HEK293 (cell line): ENCODE results near the gene BMP2.

Experiments
- CTCF ChIA-PET: fragments of 350-600 bp; formaldehyde crosslinking; extraction: SDS; loops from one replicate; lab custom pipeline; 2021; ENCODE audit warnings: antibody characterized with exemption; lab: Yijun Ruan, JAX
- POLR2A ChIA-PET: fragments of 300-600 bp; formaldehyde crosslinking; extraction: SDS; loops from one replicate; lab custom pipeline; 2020; ENCODE audit warnings: antibody characterized with exemption, inconsistent platforms; lab: Yijun Ruan, JAX
- H3K27ac ChIP-seq: fragments of 200-500 bp; sonication (Bioruptor generic); 2 replicates; pipeline ENCODE4 v1.5.1; 2014; ENCODE audit warnings: low read depth, low read length, control low read depth, inconsistent platforms; ENCODE audit errors: extremely low read depth
- H3K36me3 ChIP-seq, 2 experiments: fragments of 200-500 bp in 1 of 2; sonication (Bioruptor generic) in 1 of 2; 1 replicate in 1 of 2; 2 replicates in 1 of 2; pipeline ENCODE4 v1.5.1; 2014 to 2017; ENCODE audit warnings: inconsistent platforms in 2 of 2, low read length in 2 of 2; ENCODE audit not compliant: control insufficient read depth in 2 of 2, insufficient read depth in 1 of 2
- H3K4me1 ChIP-seq: fragments of 200-500 bp; sonication (Bioruptor generic); 2 replicates; pipeline ENCODE4 v1.5.1; 2014; ENCODE audit warnings: mild to moderate bottlenecking, low read length, inconsistent platforms; ENCODE audit not compliant: control insufficient read depth, insufficient read depth
- H3K4me3 ChIP-seq: 2 replicates; pipeline ENCODE4 v1.5.1; 2011; ENCODE audit warnings: low read depth, mild to moderate bottlenecking, control low read depth, low read length, moderate library complexity
- H3K9me3 ChIP-seq: fragments of 200-500 bp; sonication (Bioruptor generic); 2 replicates; pipeline ENCODE4 v1.5.1; 2014; ENCODE audit warnings: low read depth, low read length, inconsistent platforms; ENCODE audit not compliant: control insufficient read depth, insufficient read depth
- EGR2 ChIP-seq: fragments of 450-650 bp; formaldehyde crosslinking; IDR thresholded peaks from 2 replicates; pipeline ENCODE4 v1.5.1; 2016; ENCODE audit warnings: low read depth, missing biosample characterization, missing genetic modification characterization
- HOXA7 ChIP-seq: sonication (generic); formaldehyde crosslinking; IDR thresholded peaks from 2 replicates; pipeline ENCODE4 v1.8.1; 2022; ENCODE audit warnings: missing genetic modification reagents, borderline replicate concordance
- KLF7 ChIP-seq: fragments of 450-650 bp; formaldehyde crosslinking; IDR thresholded peaks from 2 replicates; pipeline ENCODE4 v1.5.1; 2016; ENCODE audit warnings: missing biosample characterization, missing genetic modification characterization, borderline replicate concordance
- SALL2 ChIP-seq: fragments of 450-650 bp; formaldehyde crosslinking; IDR thresholded peaks from 2 replicates; pipeline ENCODE4 v1.5.0; 2017; ENCODE audit warnings: missing biosample characterization, mild to moderate bottlenecking, missing genetic modification characterization, borderline replicate concordance
- ZBTB6 ChIP-seq: fragments of 450-650 bp; formaldehyde crosslinking; IDR thresholded peaks from 2 replicates; pipeline ENCODE4 v1.5.1; 2017; ENCODE audit warnings: missing biosample characterization, missing genetic modification characterization
- ZEB2 ChIP-seq: fragments of 450-650 bp; formaldehyde crosslinking; IDR thresholded peaks from 2 replicates; pipeline ENCODE4 v1.5.1; 2016; ENCODE audit warnings: missing biosample characterization, missing genetic modification characterization
- ZFHX2 ChIP-seq: fragments of 450-650 bp; formaldehyde crosslinking; conservative IDR thresholded peaks from 2 replicates; pipeline ENCODE4 v1.5.1; 2016; ENCODE audit warnings: missing biosample characterization, missing genetic modification characterization
- ZIC2 ChIP-seq: fragments of 450-650 bp; formaldehyde crosslinking; IDR thresholded peaks from 2 replicates; pipeline ENCODE4 v1.5.1; 2016; ENCODE audit warnings: missing biosample characterization, missing genetic modification characterization
- ZNF10 ChIP-seq: fragments of 450-650 bp; formaldehyde crosslinking; IDR thresholded peaks from 2 replicates; pipeline ENCODE4 v1.5.1; 2017; ENCODE audit warnings: missing biosample characterization, missing genetic modification characterization
- ZNF221 ChIP-seq: fragments of 450-650 bp; formaldehyde crosslinking; IDR thresholded peaks from 2 replicates; pipeline ENCODE4 v1.5.1; 2017; ENCODE audit warnings: missing biosample characterization, missing genetic modification characterization, borderline replicate concordance
- ZNF266 ChIP-seq: fragments of 450-650 bp; formaldehyde crosslinking; IDR thresholded peaks from 2 replicates; pipeline ENCODE4 v1.5.1; 2016; ENCODE audit warnings: missing biosample characterization, missing genetic modification characterization, low read depth
- ZNF311 ChIP-seq: fragments of 450-650 bp; formaldehyde crosslinking; IDR thresholded peaks from 2 replicates; pipeline ENCODE4 v1.5.1; 2017; ENCODE audit warnings: missing biosample characterization, missing genetic modification characterization, borderline replicate concordance
- ZNF561 ChIP-seq: fragments of 450-650 bp; IDR thresholded peaks from 2 replicates; pipeline ENCODE4 v1.5.1; 2018; ENCODE audit warnings: missing biosample characterization, missing genetic modification characterization, borderline replicate concordance
- ZNF621 ChIP-seq: fragments of 450-650 bp; formaldehyde crosslinking; IDR thresholded peaks from 2 replicates; pipeline ENCODE4 v1.5.1; 2017; ENCODE audit warnings: missing biosample characterization, missing genetic modification characterization
- ZNF639 ChIP-seq: fragments of 450-650 bp; formaldehyde crosslinking; IDR thresholded peaks from 2 replicates; pipeline ENCODE4 v1.5.1; 2016; ENCODE audit warnings: missing biosample characterization, missing genetic modification characterization
- ZNF701 ChIP-seq: fragments of 450-650 bp; formaldehyde crosslinking; IDR thresholded peaks from 2 replicates; pipeline ENCODE4 v1.5.1; 2016; ENCODE audit warnings: missing biosample characterization, missing genetic modification characterization
- ZNF776 ChIP-seq: fragments of 450-650 bp; formaldehyde crosslinking; IDR thresholded peaks from 2 replicates; pipeline ENCODE4 v1.5.0; 2017; ENCODE audit warnings: missing biosample characterization, missing genetic modification characterization, borderline replicate concordance
- ZNF843 ChIP-seq: fragments of 450-650 bp; formaldehyde crosslinking; IDR thresholded peaks from 2 replicates; pipeline ENCODE4 v1.5.1; 2016; ENCODE audit warnings: missing biosample characterization, missing genetic modification characterization
- ZSCAN16 ChIP-seq: fragments of 450-650 bp; formaldehyde crosslinking; IDR thresholded peaks from 2 replicates; pipeline ENCODE4 v1.5.1; 2016; ENCODE audit warnings: missing biosample characterization, missing genetic modification characterization
- ZSCAN23 ChIP-seq: fragments of 450-650 bp; formaldehyde crosslinking; IDR thresholded peaks from 2 replicates; pipeline ENCODE4 v1.5.1; 2016; ENCODE audit warnings: missing biosample characterization, missing genetic modification characterization
- TF ChIP-seq, protein P1 (sequence below): fragments of 450-650 bp; formaldehyde crosslinking; IDR thresholded peaks from 2 replicates; pipeline ENCODE4 v1.5.1; 2016; ENCODE audit warnings: missing biosample characterization, missing genetic modification characterization
- TF ChIP-seq, protein P2 (sequence below): fragments of 450-650 bp; formaldehyde crosslinking; IDR thresholded peaks from 2 replicates; pipeline ENCODE4 v1.5.1; 2016; ENCODE audit warnings: missing biosample characterization, missing genetic modification characterization

BMP2 gene

GRCh38 chr20:6786548-6786947 is 19.1 kb downstream of the BMP2 start (continued):
- TF ChIP-seq ZNF10 (tag by site-specific recombination) (no peak), ZNF701 (no peak), ZBTB6 (no peak)
- TF ChIP-seq, all 188 proteins: peak for 0

DNA sequence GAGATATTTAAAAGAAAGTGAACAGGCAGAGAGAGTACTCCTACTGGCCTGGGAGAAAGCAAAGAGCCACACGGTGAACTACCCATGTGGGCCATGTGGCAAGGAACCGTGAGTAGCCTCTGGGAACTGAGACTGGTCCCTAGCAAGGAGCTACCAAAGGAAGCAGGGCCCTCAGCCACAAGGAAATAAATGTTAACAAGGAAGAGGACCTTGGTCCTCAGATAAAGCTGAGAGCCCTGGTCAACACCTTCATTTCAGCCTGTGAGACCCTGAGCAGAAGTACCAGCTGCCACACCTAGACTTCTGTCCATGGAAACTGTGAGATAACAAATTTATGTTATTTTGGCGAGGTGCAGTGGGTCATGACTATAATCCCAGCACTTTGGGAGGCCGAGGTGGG is 25.3 kb downstream of the BMP2 start:
- Histone ChIP-seq H3K27ac (no peak overlapping the region), H3K4me1 (no peaks in the 10 kb centered on the region), H3K9me3 (no peaks in the 10 kb centered on the region), H3K36me3 (no peaks in the 10 kb centered on the region), H3K4me3 (no peak overlapping the region)
- ChIA-PET POLR2A (no interaction called here), CTCF (interaction anchor here (0.6 to 0.7 kb wide), 3 partner anchors 24 to 652 kb away, joined by 3 to 4 read pairs (median 3); no protein-coding TSS in a partner anchor)
- TF ChIP-seq ZIC2 (no peak), HOXA7 (CRISPR knock-in tag) (no peak), ZNF10 (tag by site-specific recombination) (no peak), ZEB2 (tag by site-specific recombination) (no peak), ZNF221 (tag by site-specific recombination) (no peak), KLF7 (tag by site-specific recombination) (no peak), SALL2 (tag by site-specific recombination) (no peak)
- TF ChIP-seq, protein P1, sequence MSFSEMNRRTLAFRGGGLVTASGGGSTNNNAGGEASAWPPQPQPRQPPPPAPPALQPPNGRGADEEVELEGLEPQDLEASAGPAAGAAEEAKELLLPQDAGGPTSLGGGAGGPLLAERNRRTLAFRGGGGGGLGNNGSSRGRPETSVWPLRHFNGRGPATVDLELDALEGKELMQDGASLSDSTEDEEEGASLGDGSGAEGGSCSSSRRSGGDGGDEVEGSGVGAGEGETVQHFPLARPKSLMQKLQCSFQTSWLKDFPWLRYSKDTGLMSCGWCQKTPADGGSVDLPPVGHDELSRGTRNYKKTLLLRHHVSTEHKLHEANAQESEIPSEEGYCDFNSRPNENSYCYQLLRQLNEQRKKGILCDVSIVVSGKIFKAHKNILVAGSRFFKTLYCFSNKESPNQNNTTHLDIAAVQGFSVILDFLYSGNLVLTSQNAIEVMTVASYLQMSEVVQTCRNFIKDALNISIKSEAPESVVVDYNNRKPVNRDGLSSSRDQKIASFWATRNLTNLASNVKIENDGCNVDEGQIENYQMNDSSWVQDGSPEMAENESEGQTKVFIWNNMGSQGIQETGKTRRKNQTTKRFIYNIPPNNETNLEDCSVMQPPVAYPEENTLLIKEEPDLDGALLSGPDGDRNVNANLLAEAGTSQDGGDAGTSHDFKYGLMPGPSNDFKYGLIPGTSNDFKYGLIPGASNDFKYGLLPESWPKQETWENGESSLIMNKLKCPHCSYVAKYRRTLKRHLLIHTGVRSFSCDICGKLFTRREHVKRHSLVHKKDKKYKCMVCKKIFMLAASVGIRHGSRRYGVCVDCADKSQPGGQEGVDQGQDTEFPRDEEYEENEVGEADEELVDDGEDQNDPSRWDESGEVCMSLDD (tag by site-specific recombination), result no peak

DNA sequence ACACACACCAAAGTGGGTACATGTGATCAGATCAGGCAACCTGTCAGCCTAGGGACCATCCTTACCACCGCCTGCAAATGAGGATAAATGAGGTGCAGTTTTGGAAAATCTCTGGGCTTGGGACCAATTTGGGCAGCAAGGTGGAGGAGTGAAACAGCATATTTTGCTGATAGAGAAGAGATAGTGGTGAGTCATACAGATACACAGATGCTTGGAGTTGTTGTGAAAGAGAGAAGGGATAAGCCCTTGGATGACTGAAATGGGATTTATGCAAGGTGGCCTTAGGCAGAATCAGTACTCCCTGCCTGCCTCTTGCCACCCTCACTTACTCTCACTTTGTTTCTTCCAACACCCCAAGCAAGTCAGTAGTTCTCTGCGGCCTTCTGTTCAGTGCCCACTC is 34.7 kb downstream of the BMP2 start:
- no peak overlapping the region for H3K4me3 ChIP-seq
- H3K4me1 ChIP-seq, result no peaks in the 10 kb centered on the region
- POLR2A ChIA-PET, result no interaction called here
- no peaks in the 10 kb centered on the region for H3K9me3 ChIP-seq
- CTCF ChIA-PET, result no interaction called here
- H3K27ac ChIP-seq, result no peak overlapping the region
- no peaks in the 10 kb centered on the region for H3K36me3 ChIP-seq
- TF ChIP-seq ZSCAN16 (tag by site-specific recombination), result no peak
- no peak for TF ChIP-seq ZFHX2 (tag by site-specific recombination)
- no peak for TF ChIP-seq ZSCAN23 (tag by site-specific recombination)
- TF ChIP-seq, protein P1 (tag by site-specific recombination), result no peak
- TF ChIP-seq, protein P2, sequence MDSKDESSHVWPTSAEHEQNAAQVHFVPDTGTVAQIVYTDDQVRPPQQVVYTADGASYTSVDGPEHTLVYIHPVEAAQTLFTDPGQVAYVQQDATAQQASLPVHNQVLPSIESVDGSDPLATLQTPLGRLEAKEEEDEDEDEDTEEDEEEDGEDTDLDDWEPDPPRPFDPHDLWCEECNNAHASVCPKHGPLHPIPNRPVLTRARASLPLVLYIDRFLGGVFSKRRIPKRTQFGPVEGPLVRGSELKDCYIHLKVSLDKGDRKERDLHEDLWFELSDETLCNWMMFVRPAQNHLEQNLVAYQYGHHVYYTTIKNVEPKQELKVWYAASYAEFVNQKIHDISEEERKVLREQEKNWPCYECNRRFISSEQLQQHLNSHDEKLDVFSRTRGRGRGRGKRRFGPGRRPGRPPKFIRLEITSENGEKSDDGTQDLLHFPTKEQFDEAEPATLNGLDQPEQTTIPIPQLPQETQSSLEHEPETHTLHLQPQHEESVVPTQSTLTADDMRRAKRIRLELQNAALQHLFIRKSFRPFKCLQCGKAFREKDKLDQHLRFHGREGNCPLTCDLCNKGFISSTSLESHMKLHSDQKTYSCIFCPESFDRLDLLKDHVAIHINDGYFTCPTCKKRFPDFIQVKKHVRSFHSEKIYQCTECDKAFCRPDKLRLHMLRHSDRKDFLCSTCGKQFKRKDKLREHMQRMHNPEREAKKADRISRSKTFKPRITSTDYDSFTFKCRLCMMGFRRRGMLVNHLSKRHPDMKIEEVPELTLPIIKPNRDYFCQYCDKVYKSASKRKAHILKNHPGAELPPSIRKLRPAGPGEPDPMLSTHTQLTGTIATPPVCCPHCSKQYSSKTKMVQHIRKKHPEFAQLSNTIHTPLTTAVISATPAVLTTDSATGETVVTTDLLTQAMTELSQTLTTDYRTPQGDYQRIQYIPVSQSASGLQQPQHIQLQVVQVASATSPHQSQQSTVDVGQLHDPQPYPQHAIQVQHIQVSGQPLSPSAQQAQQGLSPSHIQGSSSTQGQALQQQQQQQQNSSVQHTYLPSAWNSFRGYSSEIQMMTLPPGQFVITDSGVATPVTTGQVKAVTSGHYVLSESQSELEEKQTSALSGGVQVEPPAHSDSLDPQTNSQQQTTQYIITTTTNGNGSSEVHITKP, result no peak
- TF ChIP-seq ZNF776 (tag by site-specific recombination), result no peak
- TF ChIP-seq ZNF311 (tag by site-specific recombination), result no peak
- TF ChIP-seq ZNF639 (tag by site-specific recombination), result no peak
- TF ChIP-seq ZNF621 (tag by site-specific recombination), result no peak
- no peak for TF ChIP-seq ZNF266 (tag by site-specific recombination)
- no peak for TF ChIP-seq EGR2
- TF ChIP-seq ZNF843 (tag by site-specific recombination), result no peak
- TF ChIP-seq ZNF561 (tag by site-specific recombination), result no peak
